HepG2 (cell line): ENCODE data around the gene SMIM13. TPM values are rescaled to one million over a fixed set of nuclear protein-coding genes. Genes with fewer than 3 reads are reported as not detected.

ENCODE experiments used
- ADNP ChIP-seq: sonication (generic); formaldehyde crosslinking; IDR thresholded peaks from 2 replicates; pipeline ENCODE4 v1.4.0; 2020; ENCODE audit warnings: missing genetic modification reagents
- CBX1 ChIP-seq: IDR thresholded peaks from one replicate; pipeline ENCODE4 v1.6.1; 2016; ENCODE audit warnings: antibody characterized with exemption, low read depth
- HNF4G ChIP-seq, 2 experiments: sonication (generic) in 1 of 2; formaldehyde crosslinking in 1 of 2; IDR thresholded peaks; 2 replicates each; pipeline versions ENCODE4 v1.4.0 to v1.6.1; 2011 to 2020; ENCODE audit warnings: borderline replicate concordance in 2 of 2, low read depth in 2 of 2, mild to moderate bottlenecking in 2 of 2, low read length in 1 of 2, missing genetic modification reagents in 1 of 2, moderate library complexity in 1 of 2
- KIAA2018 ChIP-seq: sonication (generic); formaldehyde crosslinking; IDR thresholded peaks from 2 replicates; pipeline ENCODE4 v1.5.0; 2020; ENCODE audit warnings: mild to moderate bottlenecking, missing genetic modification reagents, borderline replicate concordance
- PCBP1 ChIP-seq: fragments of 200-400 bp; formaldehyde crosslinking; IDR thresholded peaks from 2 replicates; pipeline ENCODE4 v1.6.1; 2017; ENCODE audit warnings: mild to moderate bottlenecking, low read depth, low read length, borderline replicate concordance
- PRDM4 ChIP-seq: sonication (generic); formaldehyde crosslinking; IDR thresholded peaks from 2 replicates; pipeline ENCODE4 v1.9.0; 2021; ENCODE audit warnings: missing genetic modification reagents, borderline replicate concordance
- TCF7 ChIP-seq: sonication (generic); IDR thresholded peaks from 2 replicates; pipeline ENCODE4 v1.6.1; 2016; ENCODE audit warnings: antibody characterized with exemption, low read depth
- ZFP36L1 ChIP-seq: sonication (generic); formaldehyde crosslinking; IDR thresholded peaks from 2 replicates; pipeline ENCODE4 v1.8.0; 2022; ENCODE audit warnings: mild to moderate bottlenecking, missing genetic modification reagents, moderate library complexity
- ZFP90 ChIP-seq: sonication (generic); formaldehyde crosslinking; IDR thresholded peaks from 2 replicates; pipeline ENCODE4 v1.8.0; 2022; ENCODE audit warnings: missing genetic modification reagents, mild to moderate bottlenecking, inconsistent platforms, borderline replicate concordance
- ZFP91 ChIP-seq: sonication (generic); formaldehyde crosslinking; IDR thresholded peaks from 2 replicates; pipeline ENCODE4 v1.9.0; 2022; ENCODE audit warnings: missing genetic modification reagents, mild to moderate bottlenecking, borderline replicate concordance
- ZFX ChIP-seq: sonication (generic); formaldehyde crosslinking; IDR thresholded peaks from 2 replicates; pipeline ENCODE4 v1.4.0; 2020; ENCODE audit warnings: mild to moderate bottlenecking, low read depth, missing genetic modification reagents, moderate library complexity
- ZNF383 ChIP-seq: sonication (generic); formaldehyde crosslinking; IDR thresholded peaks from 2 replicates; pipeline ENCODE4 v1.4.0; 2020; ENCODE audit warnings: missing genetic modification reagents, mild to moderate bottlenecking, borderline replicate concordance
- ZNF883 ChIP-seq: sonication (generic); formaldehyde crosslinking; IDR thresholded peaks from 2 replicates; pipeline ENCODE4 v1.5.1; 2020; ENCODE audit warnings: mild to moderate bottlenecking, missing genetic modification reagents; ENCODE audit errors: not compliant biosample characterization
- polyA plus RNA-seq, 8 experiments: library from polyadenylated mRNA; depleted of rRNA in 3 of 8; stranded (reverse) in 7 of 8; unstranded in 1 of 8; fragments of >200 nt; fragmentation: Illumina TruSeq in 4 of 8; extraction: Trizol in 4 of 8; gene quantifications; 2 replicates each; pipeline versions ENCODE4 v1.2.1 to v1.2.3, GENCODE V29; 2011 to 2016; ENCODE audit warnings: low read depth in 4 of 8, missing spikeins in 1 of 8, mixed read lengths in 1 of 8; ENCODE audit not compliant: insufficient read depth in 1 of 8
- total RNA-seq, 5 experiments: library from RNA; depleted of rRNA; stranded (reverse); fragments of >200 nt; fragmentation: Illumina TruSeq; extraction: Trizol; gene quantifications; 2 replicates each; pipeline ENCODE4 v1.2.3, GENCODE V29; 2016; ENCODE audit warnings: low read depth in 1 of 5

Gene SMIM13
- total and polyA plus RNA-seq, 2 of the 13 experiments (the other 11 are each of a cell fraction or from before 2014, with no cell fraction given): 2.7 to 10.2 TPM

GRCh38 chr6:11093626-11094410, at the start of gene SMIM13 (continued):
- TF ChIP-seq PRDM4 (CRISPR knock-in tag) (no peak), ZFP90 (CRISPR knock-in tag) (peak; percentile 69; the same call in 1 of the 2 replicates), ZFP36L1 (CRISPR knock-in tag) (peak; percentile 93; the same call in 1 of the 2 replicates), ZNF383 (peak; percentile 58; the same call in 1 of the 2 replicates), HNF4G (IDR thresholded peaks at IDR 0.05; ENCODE audit: borderline replicate concordance, low read depth, low read length) (no peak), HNF4G (CRISPR knock-in tag; IDR thresholded peaks at IDR 0.05; ENCODE audit: borderline replicate concordance, low read depth) (peak; percentile 73), ZNF883 (CRISPR knock-in tag) (peak; percentile 38), ZFP91 (peak; percentile 96; the same call in 1 of the 2 replicates), ZFX (peak; percentile 96), ADNP (peak; percentile 50; the same call in 1 of the 2 replicates), TCF7 (peak; percentile 77), CBX1 (peak; percentile 77), KIAA2018 (CRISPR knock-in tag) (no peak), PCBP1 (peak; percentile 66; the same call in 1 of the 2 replicates)
